ENCODE results near the gene FCHSD2. TPM values are rescaled to one million over a fixed set of nuclear protein-coding genes. Genes with fewer than 3 reads are reported as not detected.
"Not testable (repeated sequence)": the region's sequence is repeated elsewhere in the genome, so short reads cannot be mapped to it uniquely, and the experiment has no call there.

The FCHSD2 gene
- total and polyA plus RNA-seq, 4 donors = 14.7 to 41.6 (median 32.6) TPM

GRCh38 chr11:72812967-72813739, 329.0 kb downstream of the FCHSD2 start:
- WGBS, 2 donors = 5 to 7% methylated on average over 24 of the region's 24 CpGs
- DNase-seq = peak in 2 of 3 donors; percentile 29 to 39
- Histone ChIP-seq H3K4me3 (peak overlapping the region; percentile 90), H3K9ac (ENCODE audit: insufficient read depth in 1 of 2, low read length in 2 of 2) (peak overlapping the region; percentile 51 to 56), H3K4me1 (ENCODE audit: control insufficient read depth in 5 of 5, insufficient read depth in 5 of 5, low read length in 5 of 5) (peaks cover 8 to 19% (median 14%) of the 10 kb centered on the region in 5 donors), H3K9me3 (ENCODE audit: control insufficient read depth in 4 of 4, insufficient read depth in 3 of 4, low read length in 3 of 4) (peaks cover 0 to 2% (median 0%) of the 10 kb centered on the region in 4 donors), H3K27ac (ENCODE audit: low read depth in 1 of 2, low read length in 1 of 2) (peak overlapping the region; percentile 98 to 99), H3K36me3 (ENCODE audit: control insufficient read depth in 4 of 4, insufficient read depth in 4 of 4, low read length in 4 of 4) (peaks cover 0 to 11% (median 7%) of the 10 kb centered on the region in 4 donors), H3K27me3 (ENCODE audit: control insufficient read depth in 3 of 3, insufficient read depth in 3 of 3, low read length in 2 of 3) (no peaks in the 10 kb centered on the region)
- TF ChIP-seq CTCF (IDR thresholded peaks at IDR 0.05; ENCODE audit: control extremely low read depth, extremely low read depth) = peak; percentile 38
- ATAC-seq (ENCODE audit: insufficient read depth, low FRiP score) = no peak

- Histone ChIP-seq H3K27ac (ENCODE audit: low read depth in 1 of 2, low read length in 1 of 2) (peak overlapping the region in 1 of 2 donors; percentile 99), H3K36me3 (ENCODE audit: control insufficient read depth in 4 of 4, insufficient read depth in 4 of 4, low read length in 4 of 4) (peaks cover 0 to 8% (median 5%) of the 10 kb centered on the region in 4 donors), H3K4me3 (no peak overlapping the region), H3K9ac (ENCODE audit: insufficient read depth in 1 of 2, low read length in 2 of 2) (peak overlapping the region in 1 of 2 donors; percentile 42), H3K27me3 (ENCODE audit: control insufficient read depth in 3 of 3, insufficient read depth in 3 of 3, low read length in 2 of 3) (no peaks in the 10 kb centered on the region), H3K4me1 (ENCODE audit: control insufficient read depth in 5 of 5, insufficient read depth in 5 of 5, low read length in 5 of 5) (peaks cover 8 to 19% (median 14%) of the 10 kb centered on the region in 5 donors), H3K9me3 (ENCODE audit: control insufficient read depth in 4 of 4, insufficient read depth in 3 of 4, low read length in 3 of 4) (peaks cover 0 to 2% (median 0%) of the 10 kb centered on the region in 4 donors)
- no peak for DNase-seq
- WGBS, 2 donors = 24 to 32% methylated on average over 4 of the region's 4 CpGs
- no peak for TF ChIP-seq CTCF (IDR thresholded peaks at IDR 0.05; ENCODE audit: control extremely low read depth, extremely low read depth)
- no peak for ATAC-seq (ENCODE audit: insufficient read depth, low FRiP score)
These were observed 329.5 kb downstream of the FCHSD2 start for GRCh38 chr11:72812604-72812966.

GRCh38 chr11:72811686-72812085, 330.4 kb downstream of the FCHSD2 start:
- not testable (repeated sequence) for H3K4me3 ChIP-seq; H3K9ac ChIP-seq (ENCODE audit: insufficient read depth in 1 of 2, low read length in 2 of 2); DNase-seq; H3K9me3 ChIP-seq (ENCODE audit: control insufficient read depth in 4 of 4, insufficient read depth in 3 of 4, low read length in 3 of 4); ATAC-seq (ENCODE audit: insufficient read depth, low FRiP score); H3K27me3 ChIP-seq (ENCODE audit: control insufficient read depth in 3 of 3, insufficient read depth in 3 of 3, low read length in 2 of 3); H3K27ac ChIP-seq (ENCODE audit: low read depth in 1 of 2, low read length in 1 of 2); H3K36me3 ChIP-seq (ENCODE audit: control insufficient read depth in 4 of 4, insufficient read depth in 4 of 4, low read length in 4 of 4)
- 90% methylated on average over 10 of the region's 10 CpGs for WGBS, 2 donors
- peaks cover 8 to 19% (median 14%) of the 10 kb centered on the region in 5 donors for H3K4me1 ChIP-seq (ENCODE audit: control insufficient read depth in 5 of 5, insufficient read depth in 5 of 5, low read length in 5 of 5)

- H3K4me1 ChIP-seq (ENCODE audit: control insufficient read depth in 5 of 5, insufficient read depth in 5 of 5, low read length in 5 of 5) = peaks cover 3 to 11% (median 7%) of the 10 kb centered on the region in 5 donors
- 59 to 79% methylated on average over 4 of the region's 4 CpGs for WGBS, 2 donors
- H3K9me3 ChIP-seq (ENCODE audit: control insufficient read depth in 4 of 4, insufficient read depth in 3 of 4, low read length in 3 of 4) = no peaks in the 10 kb centered on the region
- H3K4me3 ChIP-seq = no peak overlapping the region
- peaks cover 0 to 8% (median 4%) of the 10 kb centered on the region in 4 donors for H3K36me3 ChIP-seq (ENCODE audit: control insufficient read depth in 4 of 4, insufficient read depth in 4 of 4, low read length in 4 of 4)
- DNase-seq (no peak), ATAC-seq (ENCODE audit: insufficient read depth, low FRiP score) (no peak)
- H3K27ac ChIP-seq (ENCODE audit: low read depth in 1 of 2, low read length in 1 of 2) = peak overlapping the region in 1 of 2 donors; percentile 33
- H3K9ac ChIP-seq (ENCODE audit: insufficient read depth in 1 of 2, low read length in 2 of 2) = no peak overlapping the region
- no peaks in the 10 kb centered on the region for H3K27me3 ChIP-seq (ENCODE audit: control insufficient read depth in 3 of 3, insufficient read depth in 3 of 3, low read length in 2 of 3)
- no peak for TF ChIP-seq CTCF (IDR thresholded peaks at IDR 0.05; ENCODE audit: control extremely low read depth, extremely low read depth)
These were observed 333.8 kb downstream of the FCHSD2 start for GRCh38 chr11:72808331-72808798.
